ENCODE measurements around the gene SLC22A2. TPM values are rescaled to one million over a fixed set of nuclear protein-coding genes. Genes with fewer than 3 reads are reported as not detected.

The SLC22A2 gene
- total RNA-seq, 8 experiments from 2014 or later = 0.05 to 0.90 (median 0.22) TPM; not detected in 3

- in situ Hi-C loops (cut with MboI; ENCODE audit: low pct_unique_long_range_greater_than_20kb in 2 of 9, low sequenced_read_pairs in 9 of 9, unreplicated experiment in 9 of 9) = loop anchor here in 1 of 9 experiments (25.0 kb wide), 1 partner anchor 220 kb away; no protein-coding TSS in a partner anchor
- ATAC-seq (replicated peaks in 6 of 8) = no peak
- peaks cover 6 to 9% of the 10 kb centered on the region in 2 donors for H3K4me1 ChIP-seq (replicated peaks in 1 of 2)
- H3K27ac ChIP-seq = no peak overlapping the region
- WGBS, 10 experiments = 18 to 100% (median 88%) methylated on average over 1 of the region's 1 CpG; no CpG with 5 or more reads in 1 of the 10 experiments
- no peak overlapping the region for H3K4me3 ChIP-seq
Observed at GRCh38 chr6:160217073-160217472, 41.5 kb downstream of the SLC22A2 start.

GRCh38 chr6:160215232-160215631 is 43.4 kb downstream of the SLC22A2 start:
- WGBS, 10 experiments = 7 to 83% (median 41%) methylated on average over 1 to 3 of the region's 3 CpGs; no CpG with 5 or more reads in 4 of the 10 experiments
- peaks cover 6 to 9% of the 10 kb centered on the region in 2 donors for H3K4me1 ChIP-seq (replicated peaks in 1 of 2)
- ATAC-seq (replicated peaks in 6 of 8) = no peak
- H3K27ac ChIP-seq = no peak overlapping the region
- in situ Hi-C loops (cut with MboI; ENCODE audit: low pct_unique_long_range_greater_than_20kb in 2 of 9, low sequenced_read_pairs in 9 of 9, unreplicated experiment in 9 of 9) = loop anchor here in 1 of 9 experiments (25.0 kb wide), 1 partner anchor 222 kb away; no protein-coding TSS in a partner anchor
- no peak overlapping the region for H3K4me3 ChIP-seq

- H3K4me1 ChIP-seq (replicated peaks in 1 of 2) = no peaks in the 10 kb centered on the region
- no peak overlapping the region for H3K4me3 ChIP-seq
- no peak overlapping the region for H3K27ac ChIP-seq
- no peak for ATAC-seq (replicated peaks in 6 of 8)
- in situ Hi-C loops (cut with MboI; ENCODE audit: low pct_unique_long_range_greater_than_20kb in 2 of 9, low sequenced_read_pairs in 9 of 9, unreplicated experiment in 9 of 9) = loop anchor here in 1 of 9 experiments (25.0 kb wide), 1 partner anchor 230 kb away; no protein-coding TSS in a partner anchor
- WGBS, 10 experiments = 21 to 100% (median 61%) methylated on average over 1 to 3 of the region's 3 CpGs; no CpG with 5 or more reads in 3 of the 10 experiments
Observed at GRCh38 chr6:160207618-160208017, 51.0 kb downstream of the SLC22A2 start.

GRCh38 chr6:160204710-160205109 is 53.9 kb downstream of the SLC22A2 start:
- Histone ChIP-seq H3K4me1 (replicated peaks in 1 of 2) (no peaks in the 10 kb centered on the region), H3K4me3 (no peak overlapping the region), H3K27ac (no peak overlapping the region)
- in situ Hi-C loops (cut with MboI; ENCODE audit: low pct_unique_long_range_greater_than_20kb in 2 of 9, low sequenced_read_pairs in 9 of 9, unreplicated experiment in 9 of 9) = loop anchor here in 1 of 9 experiments (25.0 kb wide), 1 partner anchor 233 kb away; no protein-coding TSS in a partner anchor
- no peak for ATAC-seq (replicated peaks in 6 of 8)
- 0 to 100% (median 55%) methylated on average over 1 of the region's 1 CpG; no CpG with 5 or more reads in 2 of the 10 experiments for WGBS, 10 experiments

- 0 to 94% (median 68%) methylated on average over 1 to 2 of the region's 2 CpGs; no CpG with 5 or more reads in 2 of the 10 experiments for WGBS, 10 experiments
- Histone ChIP-seq H3K4me1 (replicated peaks in 1 of 2) (no peaks in the 10 kb centered on the region), H3K4me3 (no peak overlapping the region), H3K27ac (no peak overlapping the region)
- no peak for ATAC-seq (replicated peaks in 6 of 8)
- in situ Hi-C loops (cut with MboI; ENCODE audit: low pct_unique_long_range_greater_than_20kb in 2 of 9, low sequenced_read_pairs in 9 of 9, unreplicated experiment in 9 of 9) = loop anchor here in 1 of 9 experiments (25.0 kb wide), 1 partner anchor 233 kb away; no protein-coding TSS in a partner anchor
Observed at GRCh38 chr6:160203953-160204352, 54.7 kb downstream of the SLC22A2 start.

- H3K27ac ChIP-seq = no peak overlapping the region
- no peak overlapping the region for H3K4me3 ChIP-seq
- in situ Hi-C loops (cut with MboI; ENCODE audit: low pct_unique_long_range_greater_than_20kb in 2 of 9, low sequenced_read_pairs in 9 of 9, unreplicated experiment in 9 of 9) = loop anchor here in 1 of 9 experiments (25.0 kb wide), 1 partner anchor 234 kb away; no protein-coding TSS in a partner anchor
- peak in 1 of 8 experiments; percentile 7 for ATAC-seq (replicated peaks in 6 of 8)
- H3K4me1 ChIP-seq (replicated peaks in 1 of 2) = no peaks in the 10 kb centered on the region
Observed at GRCh38 chr6:160203522-160203921, 55.1 kb downstream of the SLC22A2 start.

- ATAC-seq (replicated peaks in 6 of 8) = peak in 3 of 8 experiments; percentile 55 to 74 (median 59)
- no peak overlapping the region for H3K27ac ChIP-seq
- 11 to 100% (median 89%) methylated on average over 1 to 3 of the region's 3 CpGs; no CpG with 5 or more reads in 3 of the 10 experiments for WGBS, 10 experiments
- H3K4me1 ChIP-seq (replicated peaks in 1 of 2) = no peaks in the 10 kb centered on the region
- in situ Hi-C loops (cut with MboI; ENCODE audit: low pct_unique_long_range_greater_than_20kb in 2 of 9, low sequenced_read_pairs in 9 of 9, unreplicated experiment in 9 of 9) = loop anchor here in 1 of 9 experiments (25.0 kb wide), 1 partner anchor 234 kb away; no protein-coding TSS in a partner anchor
- no peak overlapping the region for H3K4me3 ChIP-seq
Observed at GRCh38 chr6:160203076-160203475, 55.5 kb downstream of the SLC22A2 start.

- in situ Hi-C loops (cut with MboI; ENCODE audit: low pct_unique_long_range_greater_than_20kb in 2 of 9, low sequenced_read_pairs in 9 of 9, unreplicated experiment in 9 of 9) = loop anchor here in 1 of 9 experiments (25.0 kb wide), 1 partner anchor 235 kb away; no protein-coding TSS in a partner anchor
- Histone ChIP-seq H3K4me3 (no peak overlapping the region), H3K4me1 (replicated peaks in 1 of 2) (no peaks in the 10 kb centered on the region), H3K27ac (no peak overlapping the region)
- peak in 1 of 8 experiments; percentile 18 for ATAC-seq (replicated peaks in 6 of 8)
- WGBS, 10 experiments = 10 to 88% (median 60%) methylated on average over 1 to 2 of the region's 2 CpGs; no CpG with 5 or more reads in 2 of the 10 experiments
Observed at GRCh38 chr6:160202411-160202810, 56.2 kb downstream of the SLC22A2 start.

GRCh38 chr6:160201061-160201460 is 57.6 kb downstream of the SLC22A2 start:
- in situ Hi-C loops (cut with MboI; ENCODE audit: low pct_unique_long_range_greater_than_20kb in 2 of 9, low sequenced_read_pairs in 9 of 9, unreplicated experiment in 9 of 9) = loop anchor here in 1 of 9 experiments (25.0 kb wide), 1 partner anchor 236 kb away; no protein-coding TSS in a partner anchor

GRCh38 chr6:160198606-160199211 is 59.9 kb downstream of the SLC22A2 start:
- in situ Hi-C loops (cut with MboI; ENCODE audit: low pct_unique_long_range_greater_than_20kb in 2 of 9, low sequenced_read_pairs in 9 of 9, unreplicated experiment in 9 of 9) = no loop called here
- H3K4me1 ChIP-seq (replicated peaks in 1 of 2) = no peaks in the 10 kb centered on the region
- no peak overlapping the region for H3K27ac ChIP-seq
- ATAC-seq (replicated peaks in 6 of 8) = peak in 3 of 8 experiments; percentile 45 to 74 (median 57)
- no peak overlapping the region for H3K4me3 ChIP-seq
- 0 to 50% (median 13%) methylated on average over 1 to 3 of the region's 3 CpGs for WGBS, 10 experiments

More at GRCh38 chr6:160201061-160201460, 57.6 kb downstream of the SLC22A2 start:
- Histone ChIP-seq H3K27ac (no peak overlapping the region), H3K4me1 (replicated peaks in 1 of 2) (no peaks in the 10 kb centered on the region), H3K4me3 (no peak overlapping the region)
- 80 to 100% (median 96%) methylated on average over 1 to 2 of the region's 2 CpGs; no CpG with 5 or more reads in 6 of the 10 experiments for WGBS, 10 experiments
- ATAC-seq (replicated peaks in 6 of 8) = peak in 3 of 8 experiments; percentile 11 to 69 (median 33)

- no peak for ATAC-seq (replicated peaks in 6 of 8)
- no peak overlapping the region for H3K27ac ChIP-seq
- in situ Hi-C loops (cut with MboI; ENCODE audit: low pct_unique_long_range_greater_than_20kb in 2 of 9, low sequenced_read_pairs in 9 of 9, unreplicated experiment in 9 of 9) = no loop called here
- H3K4me3 ChIP-seq = no peak overlapping the region
- H3K4me1 ChIP-seq (replicated peaks in 1 of 2) = no peaks in the 10 kb centered on the region
Observed at GRCh38 chr6:160197662-160198061, 61.0 kb downstream of the SLC22A2 start.

GRCh38 chr6:160194808-160195207 is 63.8 kb downstream of the SLC22A2 start:
- in situ Hi-C loops (cut with MboI; ENCODE audit: low pct_unique_long_range_greater_than_20kb in 2 of 9, low sequenced_read_pairs in 9 of 9, unreplicated experiment in 9 of 9) = no loop called here
- 0 to 90% (median 51%) methylated on average over 1 of the region's 1 CpG; no CpG with 5 or more reads in 2 of the 10 experiments for WGBS, 10 experiments
- ATAC-seq (replicated peaks in 6 of 8) = no peak

GRCh38 chr6:160192840-160193239 is 65.8 kb downstream of the SLC22A2 start:
- no peak for ATAC-seq (replicated peaks in 6 of 8)
- 31 to 100% (median 93%) methylated on average over 1 of the region's 1 CpG for WGBS, 10 experiments
- H3K27ac ChIP-seq = no peak overlapping the region
- in situ Hi-C loops (cut with MboI; ENCODE audit: low pct_unique_long_range_greater_than_20kb in 2 of 9, low sequenced_read_pairs in 9 of 9, unreplicated experiment in 9 of 9) = no loop called here
- no peak overlapping the region for H3K4me3 ChIP-seq
- H3K4me1 ChIP-seq (replicated peaks in 1 of 2) = no peaks in the 10 kb centered on the region

More at GRCh38 chr6:160194808-160195207, 63.8 kb downstream of the SLC22A2 start:
- Histone ChIP-seq H3K27ac (no peak overlapping the region), H3K4me1 (replicated peaks in 1 of 2) (no peaks in the 10 kb centered on the region), H3K4me3 (no peak overlapping the region)
